Thyroid gland (tissue), 4 donors: ENCODE results near the gene NIBAN1. TPM values are rescaled to one million over a fixed set of nuclear protein-coding genes. Genes with fewer than 3 reads are reported as not detected.
"Not testable (repeated sequence)": the region's sequence is repeated elsewhere in the genome, so short reads cannot be mapped to it uniquely, and the experiment has no call there.

ENCODE experiments used
- DNase-seq, 2 donors: peaks; one replicate each; pipeline ENCODE4 v3.0.0-alpha.2; 2019
- H3K27ac ChIP-seq, 3 donors: fragments of 200-600 bp; sonication (generic); 1 replicate in 2 of 3; 2 replicates in 1 of 3; pipeline ENCODE4 v1.5.1; 2016 to 2019; ENCODE audit warnings: mild to moderate bottlenecking in 1 of 3, moderate library complexity in 1 of 3
- H3K27me3 ChIP-seq: fragments of 200-600 bp; sonication (generic); one replicate; pipeline ENCODE4 v1.5.1; 2019
- H3K36me3 ChIP-seq, 2 donors: fragments of 200-600 bp; sonication (generic); one replicate each; pipeline ENCODE4 v1.5.1; 2016 to 2019
- H3K4me1 ChIP-seq, 2 donors: fragments of 200-600 bp; sonication (generic); one replicate each; pipeline ENCODE4 v1.5.1; 2017 to 2019
- H3K4me3 ChIP-seq, 3 donors: fragments of 200-600 bp; sonication (generic); replicated peaks in 1 of 3; 1 replicate in 2 of 3; 2 replicates in 1 of 3; pipeline ENCODE4 v1.5.1; 2016; ENCODE audit warnings: mild to moderate bottlenecking in 1 of 3
- H3K9me3 ChIP-seq: fragments of 200-600 bp; sonication (generic); one replicate; pipeline ENCODE4 v1.5.1; 2017
- CTCF ChIP-seq, 6 experiments: fragments of 200-600 bp in 3 of 6; fragments of 450-650 bp in 3 of 6; sonication (generic) in 3 of 6; IDR thresholded peaks; one replicate each; pipeline ENCODE4 v1.5.1; 2016 to 2019; ENCODE audit warnings: antibody characterized with exemption in 6 of 6, mild to moderate bottlenecking in 2 of 6, inconsistent platforms in 1 of 6, moderate library complexity in 1 of 6
- POLR2A ChIP-seq, 2 donors: fragments of 450-650 bp; IDR thresholded peaks; one replicate each; pipeline ENCODE4 v1.6.1; 2017; ENCODE audit warnings: antibody characterized with exemption in 2 of 2, mild to moderate bottlenecking in 2 of 2, moderate library complexity in 1 of 2
- WGBS, 2 donors: methylation state at CpG; one replicate each; pipeline ENCODE4 v1.1.5; 2017; 5-methylcytosine and 5-hydroxymethylcytosine counted together
- intact Hi-C: fragments of 100-400 bp; cut with DNase I; formaldehyde crosslinking; loops from one replicate; pipeline ENCODE4 v1.15.1; 2023
- total RNA-seq, 4 donors: library from RNA; depleted of rRNA; stranded (reverse); fragments of >200 nt; gene quantifications; one replicate each; pipeline ENCODE4 v1.2.3, GENCODE V29; 2016

The NIBAN1 gene
- total RNA-seq, 4 donors from 2014 or later, result 6.9 to 13.2 (median 10.2) TPM

- WGBS, 2 donors, result 94 to 96% methylated on average over 2 of the region's 2 CpGs
- DNase-seq, result no peak
- Histone ChIP-seq H3K4me1 (no peaks in the 10 kb centered on the region), H3K36me3 (no peaks in the 10 kb centered on the region), H3K4me3 (no peak overlapping the region), H3K27ac (no peak overlapping the region), H3K27me3 (no peaks in the 10 kb centered on the region), H3K9me3 (no peaks in the 10 kb centered on the region)
- TF ChIP-seq CTCF (IDR thresholded peaks at IDR 0.05) (no peak), POLR2A (IDR thresholded peaks at IDR 0.05) (no peak)
- intact Hi-C loops, result no loop called here
Measured at GRCh38 chr1:184966989-184967388, 7.3 kb downstream of the NIBAN1 start.

GRCh38 chr1:184965944-184966860 is 8.1 kb downstream of the NIBAN1 start:
- no peak for TF ChIP-seq POLR2A (IDR thresholded peaks at IDR 0.05)
- Histone ChIP-seq H3K4me3 (no peak overlapping the region), H3K27me3 (no peaks in the 10 kb centered on the region), H3K36me3 (no peaks in the 10 kb centered on the region), H3K27ac (no peak overlapping the region), H3K4me1 (no peaks in the 10 kb centered on the region), H3K9me3 (no peaks in the 10 kb centered on the region)
- WGBS, 2 donors, result 72 to 86% methylated on average over 4 of the region's 4 CpGs
- no peak for DNase-seq
- intact Hi-C loops, result no loop called here

- Histone ChIP-seq H3K27ac (no peak overlapping the region), H3K4me1 (no peaks in the 10 kb centered on the region), H3K4me3 (no peak overlapping the region), H3K36me3 (no peaks in the 10 kb centered on the region), H3K27me3 (no peaks in the 10 kb centered on the region), H3K9me3 (no peaks in the 10 kb centered on the region)
- no peak for DNase-seq
- TF ChIP-seq CTCF (IDR thresholded peaks at IDR 0.05), result no peak
- TF ChIP-seq POLR2A (IDR thresholded peaks at IDR 0.05), result no peak
- intact Hi-C loops, result no loop called here
- 95% methylated on average over 8 of the region's 8 CpGs for WGBS, 2 donors
Measured at GRCh38 chr1:184965439-184965838, 8.9 kb downstream of the NIBAN1 start.

GRCh38 chr1:184959626-184960025 is 14.7 kb downstream of the NIBAN1 start:
- Histone ChIP-seq H3K27me3 (no peaks in the 10 kb centered on the region), H3K27ac (no peak overlapping the region), H3K36me3 (no peaks in the 10 kb centered on the region), H3K9me3 (no peaks in the 10 kb centered on the region), H3K4me3 (no peak overlapping the region), H3K4me1 (no peaks in the 10 kb centered on the region)
- intact Hi-C loops, result no loop called here
- 77 to 78% methylated on average over 1 of the region's 1 CpG for WGBS, 2 donors
- TF ChIP-seq POLR2A (IDR thresholded peaks at IDR 0.05) (no peak), CTCF (IDR thresholded peaks at IDR 0.05) (no peak)
- no peak for DNase-seq

GRCh38 chr1:184958554-184959353 is 15.6 kb downstream of the NIBAN1 start:
- H3K36me3 ChIP-seq, result no peaks in the 10 kb centered on the region
- intact Hi-C loops, result no loop called here
- no peaks in the 10 kb centered on the region for H3K9me3 ChIP-seq
- H3K27me3 ChIP-seq, result no peaks in the 10 kb centered on the region
- no peaks in the 10 kb centered on the region for H3K4me1 ChIP-seq
- DNase-seq, result no peak
- H3K4me3 ChIP-seq, result no peak overlapping the region
- H3K27ac ChIP-seq, result no peak overlapping the region
- WGBS, 2 donors, result 68 to 81% methylated on average over 4 of the region's 4 CpGs
- no peak for TF ChIP-seq POLR2A (IDR thresholded peaks at IDR 0.05)
- no peak for TF ChIP-seq CTCF (IDR thresholded peaks at IDR 0.05)

- H3K4me1 ChIP-seq, H3K4me3 ChIP-seq, H3K9me3 ChIP-seq, intact Hi-C loops, H3K27ac ChIP-seq, H3K36me3 ChIP-seq, DNase-seq, H3K27me3 ChIP-seq: not testable (repeated sequence)
- 94 to 95% methylated on average over 2 of the region's 2 CpGs for WGBS, 2 donors
Measured at GRCh38 chr1:184957901-184958300, 16.4 kb downstream of the NIBAN1 start.
